DMS 273 treated with DMSO at 0.1 percent for 48 hours (cell line): ENCODE data around the gene SYNGR3.

Experiments used
- DNase-seq: peaks from one replicate; lab custom pipeline; 2025; lab: John Stamatoyannopoulos, UW

SYNGR3 gene

GRCh38 chr16:1976951-1977874, 12.6 kb upstream of the SYNGR3 start:
- DNase-seq, result no peak

GRCh38 chr16:1977875-1978268, 11.9 kb upstream of the SYNGR3 start:
- DNase-seq, result no peak

GRCh38 chr16:1978476-1979120, 11.2 kb upstream of the SYNGR3 start:
- DNase-seq, result no peak

GRCh38 chr16:1979271-1980029, 10.3 kb upstream of the SYNGR3 start:
- DNase-seq, result no peak

- no peak for DNase-seq
These were observed 9.6 kb upstream of the SYNGR3 start for GRCh38 chr16:1980030-1980769.

GRCh38 chr16:1980770-1981087, 9.0 kb upstream of the SYNGR3 start:
- no peak for DNase-seq

- no peak for DNase-seq
These were observed 8.4 kb upstream of the SYNGR3 start, which contains the start of gene NOXO1 for GRCh38 chr16:1981398-1981836. TSS of gene NOXO1 (minus strand) at chr16:1981469. CDS start at chr16:1981179, 290 bp downstream.

- DNase-seq, result peak; percentile 38
These were observed 7.7 kb upstream of the SYNGR3 start for GRCh38 chr16:1982013-1982433.

GRCh38 chr16:1982991-1983543, 6.7 kb upstream of the SYNGR3 start:
- no peak for DNase-seq

GRCh38 chr16:1983544-1984346, 6.0 kb upstream of the SYNGR3 start, which contains the start of gene GFER:
TSS of gene GFER (plus strand) at chr16:1984193. CDS start at chr16:1984219, 26 bp downstream.
- DNase-seq, result peak; percentile 63

GRCh38 chr16:1984347-1985225, 5.2 kb upstream of the SYNGR3 start:
- no peak for DNase-seq

GRCh38 chr16:1985466-1986150, 4.2 kb upstream of the SYNGR3 start:
- no peak for DNase-seq

- no peak for DNase-seq
These were observed 2.6 kb upstream of the SYNGR3 start for GRCh38 chr16:1987198-1987597.

GRCh38 chr16:1990101-1990350, 256 bp downstream of the SYNGR3 start:
- no peak for DNase-seq

GRCh38 chr16:1990351-1991134, 773 bp downstream of the SYNGR3 start:
- no peak for DNase-seq

GRCh38 chr16:1991135-1991551, 1.4 kb downstream of the SYNGR3 start:
- DNase-seq, result no peak

- no peak for DNase-seq
These were observed 1.8 kb downstream of the SYNGR3 start for GRCh38 chr16:1991588-1991947.

GRCh38 chr16:1991948-1992703, 2.4 kb downstream of the SYNGR3 start:
- no peak for DNase-seq
